GM12873 (cell line): ENCODE results near the gene LASP1NB.

Experiments used
- TF ChIP-seq, protein P1 (sequence below): IDR thresholded peaks from 2 replicates; pipeline ENCODE4 v1.5.1; 2012; ENCODE audit warnings: low read depth, mild to moderate bottlenecking, moderate library complexity, low read length, control low read depth; ENCODE audit not compliant: insufficient read depth; ENCODE audit errors: missing control alignments

Gene LASP1NB

DNA sequence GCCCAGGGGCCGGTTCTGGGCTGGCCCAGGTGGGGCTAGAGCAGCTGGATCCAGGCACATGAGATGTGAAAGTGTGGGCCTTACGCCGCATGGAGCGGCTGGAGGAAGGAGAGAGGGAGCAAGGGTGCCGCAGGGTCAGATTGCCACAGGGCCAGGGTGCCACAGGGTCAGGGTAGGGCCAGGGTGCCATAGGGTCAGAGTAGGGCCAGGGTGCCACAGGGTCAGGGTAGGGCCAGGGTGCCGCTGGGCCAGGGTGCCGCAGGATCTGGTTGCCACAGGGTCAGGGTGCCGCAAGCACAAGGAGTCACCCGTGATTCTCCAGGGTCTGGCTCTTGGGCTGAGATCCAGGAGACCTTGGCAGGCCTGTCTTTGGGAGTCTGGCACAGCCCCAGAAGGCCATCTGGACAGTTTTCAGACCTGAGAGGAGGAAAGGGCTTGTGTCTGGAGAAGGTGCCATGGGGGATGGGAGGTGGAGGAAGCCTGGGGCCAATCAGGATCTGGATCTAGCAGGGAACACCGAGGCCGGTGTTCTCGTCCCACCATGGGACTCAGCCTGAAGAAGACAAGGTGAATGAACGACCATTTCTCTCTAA lies 13.1 kb upstream of the LASP1NB start:
- TF ChIP-seq, protein P1, sequence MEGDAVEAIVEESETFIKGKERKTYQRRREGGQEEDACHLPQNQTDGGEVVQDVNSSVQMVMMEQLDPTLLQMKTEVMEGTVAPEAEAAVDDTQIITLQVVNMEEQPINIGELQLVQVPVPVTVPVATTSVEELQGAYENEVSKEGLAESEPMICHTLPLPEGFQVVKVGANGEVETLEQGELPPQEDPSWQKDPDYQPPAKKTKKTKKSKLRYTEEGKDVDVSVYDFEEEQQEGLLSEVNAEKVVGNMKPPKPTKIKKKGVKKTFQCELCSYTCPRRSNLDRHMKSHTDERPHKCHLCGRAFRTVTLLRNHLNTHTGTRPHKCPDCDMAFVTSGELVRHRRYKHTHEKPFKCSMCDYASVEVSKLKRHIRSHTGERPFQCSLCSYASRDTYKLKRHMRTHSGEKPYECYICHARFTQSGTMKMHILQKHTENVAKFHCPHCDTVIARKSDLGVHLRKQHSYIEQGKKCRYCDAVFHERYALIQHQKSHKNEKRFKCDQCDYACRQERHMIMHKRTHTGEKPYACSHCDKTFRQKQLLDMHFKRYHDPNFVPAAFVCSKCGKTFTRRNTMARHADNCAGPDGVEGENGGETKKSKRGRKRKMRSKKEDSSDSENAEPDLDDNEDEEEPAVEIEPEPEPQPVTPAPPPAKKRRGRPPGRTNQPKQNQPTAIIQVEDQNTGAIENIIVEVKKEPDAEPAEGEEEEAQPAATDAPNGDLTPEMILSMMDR = no peak

DNA sequence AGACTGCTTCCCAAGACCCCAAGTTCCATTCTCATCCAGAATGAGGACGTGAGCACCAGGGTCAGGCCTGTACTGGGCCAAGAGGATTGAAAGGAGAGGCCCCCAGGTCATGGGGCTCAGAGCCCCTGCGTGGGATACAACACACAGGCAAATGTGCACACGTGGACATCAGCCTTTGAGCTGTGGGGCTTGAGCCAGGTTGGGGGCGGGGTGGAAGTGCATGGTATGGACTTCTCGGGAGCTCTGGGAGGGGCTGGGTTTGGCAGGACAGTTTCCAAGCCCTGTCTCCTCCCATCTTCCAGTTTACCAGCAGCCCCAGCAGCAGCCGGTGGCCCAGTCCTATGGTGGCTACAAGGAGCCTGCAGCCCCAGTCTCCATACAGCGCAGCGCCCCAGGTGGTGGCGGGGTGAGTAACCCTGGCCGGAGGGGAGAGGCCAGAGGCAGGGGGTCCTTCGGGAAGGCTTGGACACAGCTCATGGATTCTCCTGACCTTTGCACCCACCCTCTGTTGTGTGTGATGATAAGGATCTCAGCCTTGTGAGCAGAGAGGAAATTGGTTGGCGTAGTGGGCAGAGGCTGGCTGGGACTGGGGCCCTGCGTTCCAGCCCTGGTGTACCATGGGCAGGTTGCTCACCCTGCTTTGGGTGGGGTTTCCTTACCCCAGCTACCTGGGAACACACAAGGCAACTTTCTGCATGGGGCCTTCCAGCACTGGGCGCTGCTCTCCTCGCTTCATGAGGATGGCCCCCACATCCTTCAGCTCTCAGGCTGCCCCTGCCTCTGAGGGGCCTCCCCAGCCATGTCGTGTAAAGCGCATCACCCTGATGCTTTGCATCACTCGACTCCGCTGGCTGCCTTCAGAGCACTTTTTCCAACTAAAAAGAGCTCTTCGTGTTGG lies 10.4 kb upstream of the LASP1NB start:
- TF ChIP-seq, protein P1 = no peak

DNA sequence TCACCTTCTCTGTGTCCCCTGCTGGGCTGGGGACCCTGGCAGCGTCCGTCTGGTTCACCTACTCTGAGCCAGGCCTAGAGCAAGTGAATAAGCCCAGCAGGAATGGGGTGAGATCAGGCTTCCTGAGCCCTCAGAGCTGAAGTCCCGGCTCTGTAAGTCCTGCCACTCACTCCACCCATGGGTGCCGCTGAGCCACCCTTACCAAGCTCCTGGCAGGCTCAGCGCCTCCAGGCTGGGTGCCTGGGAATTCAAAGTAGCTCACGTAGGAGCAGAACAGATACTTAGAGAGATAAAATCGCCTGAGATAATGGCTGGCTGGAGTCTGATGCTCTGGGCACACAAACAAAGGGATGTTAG lies 9.8 kb upstream of the LASP1NB start:
- TF ChIP-seq, protein P1 = no peak

DNA sequence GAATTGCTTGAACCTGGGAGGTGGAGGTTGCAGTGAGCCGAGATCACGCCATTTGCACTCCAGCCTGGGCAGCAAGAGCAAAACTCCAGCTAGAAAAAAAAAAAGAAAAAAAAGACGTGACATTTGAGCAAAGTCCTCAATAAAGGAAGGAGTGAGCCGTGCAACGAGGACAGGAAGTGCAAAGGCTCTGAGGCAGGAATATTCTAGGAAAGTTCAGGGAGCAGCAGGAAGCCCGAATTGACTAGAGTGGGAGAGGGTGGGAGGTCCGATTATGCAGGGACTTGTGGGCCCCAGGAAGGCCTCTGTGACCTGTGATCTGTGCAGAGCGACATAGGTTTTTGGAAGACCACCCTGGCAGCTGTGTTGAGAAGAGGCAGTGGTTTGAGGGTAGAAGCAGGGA lies 8.6 kb upstream of the LASP1NB start:
- TF ChIP-seq, protein P1 = no peak

DNA sequence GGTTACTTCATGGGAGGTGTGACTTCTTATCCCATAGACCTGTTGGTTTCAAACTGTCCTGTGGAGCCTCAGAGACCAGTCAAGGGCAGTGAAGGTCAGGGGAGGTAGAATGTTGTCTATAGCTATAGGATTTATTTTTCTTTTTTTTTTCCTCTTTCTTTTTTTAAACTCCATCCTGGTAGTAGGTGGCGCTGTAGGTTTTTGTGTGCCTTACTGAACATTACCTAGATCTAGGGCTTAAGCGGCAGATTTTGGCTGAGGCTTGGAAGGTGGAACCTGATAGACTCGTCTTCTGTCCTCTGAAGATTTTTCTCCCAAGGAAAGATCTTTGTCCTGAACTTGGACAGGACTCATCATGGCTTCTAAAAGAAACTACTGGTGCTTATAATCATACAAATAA lies 8.2 kb upstream of the LASP1NB start:
- TF ChIP-seq, protein P1 = no peak

DNA sequence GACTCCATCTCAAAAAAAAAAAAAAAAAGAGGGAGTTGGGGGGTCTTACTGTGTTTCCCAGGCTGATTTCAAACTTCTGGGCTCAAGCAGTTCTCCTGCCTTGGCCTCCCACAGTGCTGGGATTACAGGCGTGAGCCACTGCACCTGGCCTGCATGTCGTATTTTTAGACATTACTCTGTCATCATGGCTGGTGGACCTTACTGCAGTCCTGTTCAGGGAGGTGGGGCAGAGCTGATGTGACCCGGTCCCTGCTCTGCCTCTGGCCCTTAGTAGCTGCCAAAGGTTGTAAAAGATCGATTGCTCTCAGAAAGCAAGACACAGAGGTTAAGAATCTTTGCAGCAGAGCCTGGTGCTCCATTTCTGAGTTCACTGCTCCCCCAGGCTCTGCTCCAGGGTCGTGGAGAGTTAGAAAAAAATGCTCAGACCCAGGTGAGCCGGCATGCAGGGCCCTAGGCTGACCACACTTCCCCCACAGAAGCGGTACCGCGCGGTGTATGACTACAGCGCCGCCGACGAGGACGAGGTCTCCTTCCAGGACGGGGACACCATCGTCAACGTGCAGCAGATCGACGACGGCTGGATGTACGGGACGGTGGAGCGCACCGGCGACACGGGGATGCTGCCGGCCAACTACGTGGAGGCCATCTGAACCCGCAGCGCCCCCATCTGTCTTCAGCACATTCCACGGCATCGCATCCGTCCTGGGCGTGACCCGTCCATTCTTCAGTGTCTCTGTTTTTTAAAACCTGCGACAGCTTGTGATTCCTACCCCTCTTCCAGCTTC lies 7.1 kb upstream of the LASP1NB start:
- TF ChIP-seq, protein P1 = no peak

DNA sequence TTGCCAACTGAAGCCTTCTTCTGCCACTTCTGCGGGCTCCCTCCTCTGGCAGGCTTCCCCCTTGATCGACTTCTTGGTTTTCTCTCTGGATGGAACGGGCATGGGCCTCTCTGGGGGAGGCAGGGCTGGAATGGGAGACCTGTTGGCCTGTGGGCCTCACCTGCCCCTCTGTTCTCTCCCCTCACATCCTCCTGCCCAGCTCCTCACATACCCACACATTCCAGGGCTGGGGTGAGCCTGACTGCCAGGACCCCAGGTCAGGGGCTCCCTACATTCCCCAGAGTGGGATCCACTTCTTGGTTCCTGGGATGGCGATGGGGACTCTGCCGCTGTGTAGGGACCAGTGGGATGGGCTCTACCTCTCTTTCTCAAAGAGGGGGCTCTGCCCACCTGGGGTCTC lies 6.5 kb upstream of the LASP1NB start:
- TF ChIP-seq, protein P1 = no peak
